GM12891 (cell line): ENCODE results near the gene TXNDC2.

Experiments
- POLR2A ChIP-seq: IDR thresholded peaks from 2 replicates; pipeline ENCODE4 v1.6.1; 2011; ENCODE audit warnings: low read depth, low read length, control low read depth
- POLR2AphosphoS5 ChIP-seq: IDR thresholded peaks from 2 replicates; pipeline ENCODE4 v1.6.1; 2011; ENCODE audit warnings: low read depth, low read length, control low read depth
- POU2F2 ChIP-seq: IDR thresholded peaks from 2 replicates; pipeline ENCODE4 v1.6.1; 2011; ENCODE audit warnings: low read depth, mild to moderate bottlenecking, control low read depth, low read length, moderate library complexity
- SPI1 ChIP-seq: IDR thresholded peaks from 2 replicates; pipeline ENCODE4 v1.6.1; 2011; ENCODE audit warnings: low read depth, low read length, control low read depth
- TAF1 ChIP-seq: IDR thresholded peaks from 2 replicates; pipeline ENCODE4 v1.6.1; 2011; ENCODE audit warnings: low read depth, low read length, control low read depth

GRCh38 chr18:9910661-9911060 lies 24.9 kb downstream of the TXNDC2 start:
- no peak for TF ChIP-seq POLR2A
- TF ChIP-seq TAF1 = no peak
- no peak for TF ChIP-seq POLR2AphosphoS5
- TF ChIP-seq SPI1 = no peak
- no peak for TF ChIP-seq POU2F2
